Panc1 (cell line): ENCODE data around the gene FAM227B. TPM values are rescaled to one million over a fixed set of nuclear protein-coding genes. Genes with fewer than 3 reads are reported as not detected.

Experiments
- ATAC-seq: fragments of 200-7000 bp; cut with Tn5 transposase; 2 replicates; pipeline ENCODE4 v1.9.1; 2020; ENCODE audit warnings: mild to moderate bottlenecking, moderate library complexity
- BruUV-seq: library from RNA; stranded (reverse); fragments of 400-500 nt; replicated peaks from 2 replicates; lab custom pipeline; 2021; lab: Mats Ljungman, UMichigan
- CTCF ChIA-PET: fragments of 300-600 bp; sonication (Branson Sonifier 250); formaldehyde crosslinking; loops from one replicate; lab custom pipeline; 2022; ENCODE audit warnings: antibody characterized with exemption; lab: Charles Lee
- POLR2A ChIA-PET: fragments of 300-600 bp; sonication (Branson Sonifier 250); formaldehyde crosslinking; loops from one replicate; lab custom pipeline; 2022; ENCODE audit warnings: antibody characterized with exemption; lab: Charles Lee
- DNase-seq: peaks from one replicate; pipeline ENCODE4 v3.0.0-alpha.2; 2010; ENCODE audit warnings: low read depth, low spot score
- H3K27ac ChIP-seq: 2 replicates; pipeline ENCODE4 v1.5.1; 2011; ENCODE audit warnings: mild to moderate bottlenecking, low read length, inconsistent platforms
- H3K27me3 ChIP-seq: fragments of 200-500 bp; sonication (Bioruptor generic); 2 replicates; pipeline ENCODE4 v1.6.0; 2014; ENCODE audit warnings: low read length, inconsistent platforms; ENCODE audit not compliant: control insufficient read depth, insufficient read depth
- H3K36me3 ChIP-seq: fragments of 200-500 bp; sonication (Bioruptor generic); 2 replicates; pipeline ENCODE4 v1.5.1; 2014; ENCODE audit warnings: inconsistent platforms, mild to moderate bottlenecking, low read length, moderate library complexity; ENCODE audit not compliant: control insufficient read depth, insufficient read depth
- H3K4me1 ChIP-seq: 2 replicates; pipeline ENCODE4 v1.5.1; 2011; ENCODE audit warnings: inconsistent platforms, mild to moderate bottlenecking, low read length, moderate library complexity; ENCODE audit not compliant: control insufficient read depth, insufficient read depth
- H3K4me3 ChIP-seq, 2 experiments: 2 replicates each; pipeline ENCODE4 v1.5.1; 2011 to 2012; ENCODE audit warnings: low read depth in 2 of 2, low read length in 2 of 2, mild to moderate bottlenecking in 2 of 2, inconsistent platforms in 1 of 2, moderate library complexity in 1 of 2
- H3K9me3 ChIP-seq: fragments of 200-500 bp; sonication (Bioruptor generic); 2 replicates; pipeline ENCODE4 v1.5.1; 2014; ENCODE audit warnings: low read depth, mild to moderate bottlenecking, inconsistent platforms, low read length, moderate library complexity; ENCODE audit not compliant: control insufficient read depth, insufficient read depth
- POLR2AphosphoS5 ChIP-seq: IDR thresholded peaks from 2 replicates; pipeline ENCODE4 v1.6.1; 2012; ENCODE audit warnings: mild to moderate bottlenecking, low read depth, low read length, moderate library complexity
- SIN3A ChIP-seq: IDR thresholded peaks from 2 replicates; pipeline ENCODE4 v1.6.1; 2012; ENCODE audit warnings: low read depth, mild to moderate bottlenecking, low read length, moderate library complexity, borderline replicate concordance; ENCODE audit not compliant: insufficient read depth
- TCF7L2 ChIP-seq: IDR thresholded peaks from 2 replicates; pipeline ENCODE4 v1.6.1; 2011; ENCODE audit warnings: mild to moderate bottlenecking, low read depth, low read length, inconsistent platforms
- in situ Hi-C: cut with HindIII; loops from 2 replicates; pipeline ENCODE4 v1.10.0; 2016; ENCODE audit warnings: low sequenced_read_pairs, low pct_unique_long_range_greater_than_20kb
- intact Hi-C: fragments of 100-400 bp; cut with micrococcal nuclease; formaldehyde crosslinking; loops from one replicate; pipeline ENCODE4 v1.10.0; 2022; ENCODE audit not compliant: unreplicated experiment
- total RNA-seq: library from RNA; stranded (reverse); gene quantifications from one replicate; pipeline ENCODE4 v1.2.1, GENCODE V29; 2021; ENCODE audit not compliant: unreplicated experiment
- TF ChIP-seq, protein P1 (sequence below): fragments of 450-650 bp; IDR thresholded peaks from 2 replicates; pipeline ENCODE4 v1.5.1; 2017; ENCODE audit warnings: mild to moderate bottlenecking
- TF ChIP-seq, protein P2 (sequence below), 2 experiments: IDR thresholded peaks; 2 replicates each; pipeline ENCODE4 v1.6.1; 2011 to 2012; ENCODE audit warnings: low read depth in 2 of 2, control low read depth in 1 of 2, low read length in 1 of 2, mild to moderate bottlenecking in 1 of 2, moderate library complexity in 1 of 2; ENCODE audit not compliant: insufficient read depth in 1 of 2

FAM227B gene
- total RNA-seq, 1 experiment from 2014 or later, result 1.2 TPM

DNA sequence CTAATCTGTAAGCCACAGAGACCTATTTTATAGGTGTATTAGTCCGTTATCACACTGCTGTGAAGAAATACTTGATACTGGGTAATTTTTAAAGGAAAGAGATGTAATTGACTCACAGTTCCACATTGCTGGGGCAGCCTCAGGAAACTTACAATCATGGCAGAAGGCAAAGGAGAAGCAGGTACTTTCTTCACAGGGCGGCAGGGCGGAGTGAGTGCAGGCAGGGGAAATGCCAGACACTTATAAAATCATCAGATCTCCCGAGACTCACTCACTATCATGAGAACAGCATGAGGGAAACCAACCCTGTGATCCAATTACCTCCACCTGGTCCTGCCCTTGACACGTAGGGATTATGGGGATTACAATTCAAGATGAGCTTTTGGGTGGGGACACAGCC, 341.9 kb downstream of the FAM227B start:
- ChIA-PET CTCF (no interaction called here), POLR2A (no interaction called here)
- TF ChIP-seq TCF7L2 (no peak), SIN3A (no peak), POLR2AphosphoS5 (no peak)
- TF ChIP-seq, protein P1, sequence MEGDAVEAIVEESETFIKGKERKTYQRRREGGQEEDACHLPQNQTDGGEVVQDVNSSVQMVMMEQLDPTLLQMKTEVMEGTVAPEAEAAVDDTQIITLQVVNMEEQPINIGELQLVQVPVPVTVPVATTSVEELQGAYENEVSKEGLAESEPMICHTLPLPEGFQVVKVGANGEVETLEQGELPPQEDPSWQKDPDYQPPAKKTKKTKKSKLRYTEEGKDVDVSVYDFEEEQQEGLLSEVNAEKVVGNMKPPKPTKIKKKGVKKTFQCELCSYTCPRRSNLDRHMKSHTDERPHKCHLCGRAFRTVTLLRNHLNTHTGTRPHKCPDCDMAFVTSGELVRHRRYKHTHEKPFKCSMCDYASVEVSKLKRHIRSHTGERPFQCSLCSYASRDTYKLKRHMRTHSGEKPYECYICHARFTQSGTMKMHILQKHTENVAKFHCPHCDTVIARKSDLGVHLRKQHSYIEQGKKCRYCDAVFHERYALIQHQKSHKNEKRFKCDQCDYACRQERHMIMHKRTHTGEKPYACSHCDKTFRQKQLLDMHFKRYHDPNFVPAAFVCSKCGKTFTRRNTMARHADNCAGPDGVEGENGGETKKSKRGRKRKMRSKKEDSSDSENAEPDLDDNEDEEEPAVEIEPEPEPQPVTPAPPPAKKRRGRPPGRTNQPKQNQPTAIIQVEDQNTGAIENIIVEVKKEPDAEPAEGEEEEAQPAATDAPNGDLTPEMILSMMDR, result no peak
- TF ChIP-seq, protein P2, sequence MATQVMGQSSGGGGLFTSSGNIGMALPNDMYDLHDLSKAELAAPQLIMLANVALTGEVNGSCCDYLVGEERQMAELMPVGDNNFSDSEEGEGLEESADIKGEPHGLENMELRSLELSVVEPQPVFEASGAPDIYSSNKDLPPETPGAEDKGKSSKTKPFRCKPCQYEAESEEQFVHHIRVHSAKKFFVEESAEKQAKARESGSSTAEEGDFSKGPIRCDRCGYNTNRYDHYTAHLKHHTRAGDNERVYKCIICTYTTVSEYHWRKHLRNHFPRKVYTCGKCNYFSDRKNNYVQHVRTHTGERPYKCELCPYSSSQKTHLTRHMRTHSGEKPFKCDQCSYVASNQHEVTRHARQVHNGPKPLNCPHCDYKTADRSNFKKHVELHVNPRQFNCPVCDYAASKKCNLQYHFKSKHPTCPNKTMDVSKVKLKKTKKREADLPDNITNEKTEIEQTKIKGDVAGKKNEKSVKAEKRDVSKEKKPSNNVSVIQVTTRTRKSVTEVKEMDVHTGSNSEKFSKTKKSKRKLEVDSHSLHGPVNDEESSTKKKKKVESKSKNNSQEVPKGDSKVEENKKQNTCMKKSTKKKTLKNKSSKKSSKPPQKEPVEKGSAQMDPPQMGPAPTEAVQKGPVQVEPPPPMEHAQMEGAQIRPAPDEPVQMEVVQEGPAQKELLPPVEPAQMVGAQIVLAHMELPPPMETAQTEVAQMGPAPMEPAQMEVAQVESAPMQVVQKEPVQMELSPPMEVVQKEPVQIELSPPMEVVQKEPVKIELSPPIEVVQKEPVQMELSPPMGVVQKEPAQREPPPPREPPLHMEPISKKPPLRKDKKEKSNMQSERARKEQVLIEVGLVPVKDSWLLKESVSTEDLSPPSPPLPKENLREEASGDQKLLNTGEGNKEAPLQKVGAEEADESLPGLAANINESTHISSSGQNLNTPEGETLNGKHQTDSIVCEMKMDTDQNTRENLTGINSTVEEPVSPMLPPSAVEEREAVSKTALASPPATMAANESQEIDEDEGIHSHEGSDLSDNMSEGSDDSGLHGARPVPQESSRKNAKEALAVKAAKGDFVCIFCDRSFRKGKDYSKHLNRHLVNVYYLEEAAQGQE (IDR thresholded peaks at IDR 0.05; ENCODE audit: insufficient read depth in 1 of 2, low read depth in 2 of 2, low read length in 1 of 2), result no peak
- intact Hi-C loops, result no loop called here
- ATAC-seq (no peak), DNase-seq (no peak)
- Histone ChIP-seq H3K27me3 (no peaks in the 10 kb centered on the region), H3K4me1 (no peaks in the 10 kb centered on the region), H3K27ac (no peak overlapping the region), H3K4me3 (no peak overlapping the region), H3K36me3 (no peaks in the 10 kb centered on the region), H3K9me3 (no peaks in the 10 kb centered on the region)
- BruUV-seq, result no TSS peak
- in situ Hi-C loops, result no loop called here

Other genes with a start within 250 kb of the FAM227B start
- gene FGF7, start 197.6 kb downstream of the FAM227B start, total RNA-seq, result not detected
- gene DTWD1, start 230 bp upstream of the FAM227B start, total RNA-seq, result 19.8 TPM